HCT116 (cell line): ENCODE results near the gene CENPL.

Experiments
- ELF1 ChIP-seq: IDR thresholded peaks from 2 replicates; pipeline ENCODE4 v1.6.1; 2012; ENCODE audit warnings: low read depth, borderline replicate concordance
- POLR2A ChIP-seq: IDR thresholded peaks from 2 replicates; pipeline ENCODE4 v1.7.0; 2011; ENCODE audit warnings: borderline replicate concordance; ENCODE audit not compliant: insufficient read depth, insufficient read length; ENCODE audit errors: extremely low read depth
- POLR2AphosphoS5 ChIP-seq: IDR thresholded peaks from 2 replicates; pipeline ENCODE4 v1.6.1; 2011; ENCODE audit warnings: mild to moderate bottlenecking, low read depth, low read length, moderate library complexity
- SP1 ChIP-seq: IDR thresholded peaks from 2 replicates; pipeline ENCODE4 v1.6.1; 2012; ENCODE audit warnings: low read depth
- YY1 ChIP-seq: IDR thresholded peaks from 2 replicates; pipeline ENCODE4 v1.6.1; 2011; ENCODE audit warnings: low read length, low read depth, moderate library complexity, mild to moderate bottlenecking; ENCODE audit not compliant: insufficient replicate concordance; ENCODE audit errors: extremely low read depth
- ZNF274 ChIP-seq: fragments of 200-500 bp; sonication (Bioruptor generic); IDR thresholded peaks from 2 replicates; pipeline ENCODE4 v1.6.1; 2014; ENCODE audit warnings: mild to moderate bottlenecking, low read depth, low read length, inconsistent platforms
- TF ChIP-seq, protein P1 (sequence below): IDR thresholded peaks from 2 replicates; pipeline ENCODE4 v1.6.1; 2012
- TF ChIP-seq, protein P2 (sequence below), 3 experiments: fragments of 200-600 bp in 1 of 3; sonication (generic) in 1 of 3; IDR thresholded peaks in 2 of 3; conservative IDR thresholded peaks in 1 of 3; 2 replicates each; pipeline ENCODE4 v1.5.1; 2012 to 2017; ENCODE audit warnings: low read depth in 2 of 3, low read length in 2 of 3, antibody characterized with exemption in 1 of 3, borderline replicate concordance in 1 of 3, control low read depth in 1 of 3, mild to moderate bottlenecking in 1 of 3, mixed read lengths in 1 of 3, mixed run types in 1 of 3, moderate library complexity in 1 of 3; ENCODE audit not compliant: insufficient read depth in 1 of 3
- TF ChIP-seq, protein P3 (sequence below): IDR thresholded peaks from 2 replicates; pipeline ENCODE4 v1.6.1; 2012; ENCODE audit warnings: low read depth
- TF ChIP-seq, protein P4 (sequence below): IDR thresholded peaks from 2 replicates; pipeline ENCODE4 v1.6.1; 2011; ENCODE audit warnings: mild to moderate bottlenecking, low read length, moderate library complexity; ENCODE audit not compliant: insufficient replicate concordance; ENCODE audit errors: extremely low read depth

DNA sequence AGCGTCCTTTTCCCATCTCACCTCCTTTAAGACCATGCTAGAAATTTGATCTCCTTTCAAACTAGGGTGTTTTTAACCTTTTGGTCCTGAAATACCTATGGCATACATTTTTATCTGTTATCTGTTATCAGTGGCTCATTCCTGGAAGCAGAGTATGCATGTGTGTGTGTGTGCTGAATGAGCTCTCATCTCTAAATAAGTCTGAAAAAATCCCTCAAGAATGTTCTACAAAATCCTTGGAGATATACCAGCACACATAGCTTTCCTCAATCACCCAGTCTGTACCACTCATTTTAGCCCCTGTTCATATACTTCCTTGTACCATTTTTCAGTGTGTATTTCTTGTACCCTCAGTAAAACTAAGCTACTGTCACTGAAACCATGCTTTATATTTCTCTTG lies 6.2 kb downstream of the CENPL start:
- TF ChIP-seq, protein P1, sequence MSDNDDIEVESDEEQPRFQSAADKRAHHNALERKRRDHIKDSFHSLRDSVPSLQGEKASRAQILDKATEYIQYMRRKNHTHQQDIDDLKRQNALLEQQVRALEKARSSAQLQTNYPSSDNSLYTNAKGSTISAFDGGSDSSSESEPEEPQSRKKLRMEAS: no peak
- TF ChIP-seq, protein P2, sequence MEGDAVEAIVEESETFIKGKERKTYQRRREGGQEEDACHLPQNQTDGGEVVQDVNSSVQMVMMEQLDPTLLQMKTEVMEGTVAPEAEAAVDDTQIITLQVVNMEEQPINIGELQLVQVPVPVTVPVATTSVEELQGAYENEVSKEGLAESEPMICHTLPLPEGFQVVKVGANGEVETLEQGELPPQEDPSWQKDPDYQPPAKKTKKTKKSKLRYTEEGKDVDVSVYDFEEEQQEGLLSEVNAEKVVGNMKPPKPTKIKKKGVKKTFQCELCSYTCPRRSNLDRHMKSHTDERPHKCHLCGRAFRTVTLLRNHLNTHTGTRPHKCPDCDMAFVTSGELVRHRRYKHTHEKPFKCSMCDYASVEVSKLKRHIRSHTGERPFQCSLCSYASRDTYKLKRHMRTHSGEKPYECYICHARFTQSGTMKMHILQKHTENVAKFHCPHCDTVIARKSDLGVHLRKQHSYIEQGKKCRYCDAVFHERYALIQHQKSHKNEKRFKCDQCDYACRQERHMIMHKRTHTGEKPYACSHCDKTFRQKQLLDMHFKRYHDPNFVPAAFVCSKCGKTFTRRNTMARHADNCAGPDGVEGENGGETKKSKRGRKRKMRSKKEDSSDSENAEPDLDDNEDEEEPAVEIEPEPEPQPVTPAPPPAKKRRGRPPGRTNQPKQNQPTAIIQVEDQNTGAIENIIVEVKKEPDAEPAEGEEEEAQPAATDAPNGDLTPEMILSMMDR (IDR thresholded peaks at IDR 0.05 in 2 of 3, conservative IDR thresholded peaks at IDR 0.05 in 1 of 3; ENCODE audit: borderline replicate concordance in 1 of 3, insufficient read depth in 1 of 3, low read depth in 2 of 3, low read length in 2 of 3): no peak
- TF ChIP-seq ELF1 (no peak), YY1 (no peak), SP1 (no peak), ZNF274 (no peak), POLR2A (no peak), POLR2AphosphoS5 (no peak)
- TF ChIP-seq, protein P3, sequence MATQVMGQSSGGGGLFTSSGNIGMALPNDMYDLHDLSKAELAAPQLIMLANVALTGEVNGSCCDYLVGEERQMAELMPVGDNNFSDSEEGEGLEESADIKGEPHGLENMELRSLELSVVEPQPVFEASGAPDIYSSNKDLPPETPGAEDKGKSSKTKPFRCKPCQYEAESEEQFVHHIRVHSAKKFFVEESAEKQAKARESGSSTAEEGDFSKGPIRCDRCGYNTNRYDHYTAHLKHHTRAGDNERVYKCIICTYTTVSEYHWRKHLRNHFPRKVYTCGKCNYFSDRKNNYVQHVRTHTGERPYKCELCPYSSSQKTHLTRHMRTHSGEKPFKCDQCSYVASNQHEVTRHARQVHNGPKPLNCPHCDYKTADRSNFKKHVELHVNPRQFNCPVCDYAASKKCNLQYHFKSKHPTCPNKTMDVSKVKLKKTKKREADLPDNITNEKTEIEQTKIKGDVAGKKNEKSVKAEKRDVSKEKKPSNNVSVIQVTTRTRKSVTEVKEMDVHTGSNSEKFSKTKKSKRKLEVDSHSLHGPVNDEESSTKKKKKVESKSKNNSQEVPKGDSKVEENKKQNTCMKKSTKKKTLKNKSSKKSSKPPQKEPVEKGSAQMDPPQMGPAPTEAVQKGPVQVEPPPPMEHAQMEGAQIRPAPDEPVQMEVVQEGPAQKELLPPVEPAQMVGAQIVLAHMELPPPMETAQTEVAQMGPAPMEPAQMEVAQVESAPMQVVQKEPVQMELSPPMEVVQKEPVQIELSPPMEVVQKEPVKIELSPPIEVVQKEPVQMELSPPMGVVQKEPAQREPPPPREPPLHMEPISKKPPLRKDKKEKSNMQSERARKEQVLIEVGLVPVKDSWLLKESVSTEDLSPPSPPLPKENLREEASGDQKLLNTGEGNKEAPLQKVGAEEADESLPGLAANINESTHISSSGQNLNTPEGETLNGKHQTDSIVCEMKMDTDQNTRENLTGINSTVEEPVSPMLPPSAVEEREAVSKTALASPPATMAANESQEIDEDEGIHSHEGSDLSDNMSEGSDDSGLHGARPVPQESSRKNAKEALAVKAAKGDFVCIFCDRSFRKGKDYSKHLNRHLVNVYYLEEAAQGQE: no peak
- TF ChIP-seq, protein P4, sequence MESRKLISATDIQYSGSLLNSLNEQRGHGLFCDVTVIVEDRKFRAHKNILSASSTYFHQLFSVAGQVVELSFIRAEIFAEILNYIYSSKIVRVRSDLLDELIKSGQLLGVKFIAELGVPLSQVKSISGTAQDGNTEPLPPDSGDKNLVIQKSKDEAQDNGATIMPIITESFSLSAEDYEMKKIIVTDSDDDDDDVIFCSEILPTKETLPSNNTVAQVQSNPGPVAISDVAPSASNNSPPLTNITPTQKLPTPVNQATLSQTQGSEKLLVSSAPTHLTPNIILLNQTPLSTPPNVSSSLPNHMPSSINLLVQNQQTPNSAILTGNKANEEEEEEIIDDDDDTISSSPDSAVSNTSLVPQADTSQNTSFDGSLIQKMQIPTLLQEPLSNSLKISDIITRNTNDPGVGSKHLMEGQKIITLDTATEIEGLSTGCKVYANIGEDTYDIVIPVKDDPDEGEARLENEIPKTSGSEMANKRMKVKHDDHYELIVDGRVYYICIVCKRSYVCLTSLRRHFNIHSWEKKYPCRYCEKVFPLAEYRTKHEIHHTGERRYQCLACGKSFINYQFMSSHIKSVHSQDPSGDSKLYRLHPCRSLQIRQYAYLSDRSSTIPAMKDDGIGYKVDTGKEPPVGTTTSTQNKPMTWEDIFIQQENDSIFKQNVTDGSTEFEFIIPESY: no peak
